Liver (tissue), 3 donors: ENCODE results near the gene SNRPN.

Experiments used
- CTCF ChIP-seq: fragments of 150-350 bp; IDR thresholded peaks from 2 replicates; pipeline ENCODE4 v1.5.1; 2017; ENCODE audit warnings: improper control_type of control experiment, low read depth, low read length; ENCODE audit not compliant: missing input control
- MAX ChIP-seq: IDR thresholded peaks from 2 replicates; pipeline ENCODE4 v1.6.1; 2016; ENCODE audit warnings: antibody characterized with exemption
- RAD21 ChIP-seq, 2 donors: IDR thresholded peaks; 2 replicates each; pipeline ENCODE4 v1.6.1; 2016; ENCODE audit warnings: antibody characterized with exemption in 2 of 2, mild to moderate bottlenecking in 2 of 2
- donor health status: healthy.
- donor health status: healthy.

DNA sequence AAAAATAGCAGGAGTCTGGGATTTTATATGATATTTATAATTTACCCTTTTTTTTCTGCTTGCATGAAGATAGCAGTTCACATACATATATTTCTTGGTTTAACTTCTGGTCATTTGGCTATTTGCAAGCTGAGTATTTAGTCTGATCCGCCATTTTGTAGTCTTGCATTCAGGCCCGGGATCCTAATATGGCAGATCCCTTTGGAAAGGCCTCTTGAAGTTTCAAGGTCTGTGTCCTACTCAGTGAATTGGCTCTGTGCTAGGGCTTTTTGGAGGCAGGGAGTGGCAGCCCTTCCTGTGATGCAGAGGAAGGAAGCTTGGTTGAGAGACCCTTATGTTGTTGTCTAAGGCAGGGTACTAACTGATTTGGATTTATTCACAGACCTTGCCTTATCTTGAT lies 2.9 kb downstream of the SNRPN start:
- no peak for TF ChIP-seq CTCF
- no peak for TF ChIP-seq MAX
- no peak for TF ChIP-seq RAD21 (IDR thresholded peaks at IDR 0.05)
